GM18868 (cell line): Measurements from ENCODE around the gene PCNX4.

Source experiments
- ATAC-seq: cut with Tn5 transposase; IDR thresholded peaks from one replicate; pipeline ENCODE4 v1.9.1; 2021; ENCODE audit warnings: mild to moderate bottlenecking, moderate library complexity; ENCODE audit not compliant: unreplicated experiment

The PCNX4 gene

GRCh38 chr14:60101786-60102185 lies 10.1 kb downstream of the PCNX4 start:
- ATAC-seq = no peak

- ATAC-seq = no peak
Measured at GRCh38 chr14:60102389-60102788, 10.7 kb downstream of the PCNX4 start.

GRCh38 chr14:60106339-60106738 lies 14.6 kb downstream of the PCNX4 start:
- no peak for ATAC-seq

GRCh38 chr14:60107477-60107876 lies 15.8 kb downstream of the PCNX4 start:
- no peak for ATAC-seq

- ATAC-seq = no peak
Measured at GRCh38 chr14:60111732-60112131, 20.0 kb downstream of the PCNX4 start.

GRCh38 chr14:60114881-60115280 lies 23.2 kb downstream of the PCNX4 start:
- ATAC-seq = no peak

GRCh38 chr14:60116181-60116580 lies 24.5 kb downstream of the PCNX4 start:
- ATAC-seq = no peak

- no peak for ATAC-seq
Measured at GRCh38 chr14:60125918-60126317, 34.2 kb downstream of the PCNX4 start.

GRCh38 chr14:60133487-60133886 lies 41.8 kb downstream of the PCNX4 start:
- no peak for ATAC-seq

GRCh38 chr14:60134702-60135101 lies 43.0 kb downstream of the PCNX4 start:
- no peak for ATAC-seq

GRCh38 chr14:60151715-60152114 lies 60.0 kb downstream of the PCNX4 start:
- ATAC-seq = peak; percentile 97

GRCh38 chr14:60153991-60154390 lies 62.3 kb downstream of the PCNX4 start:
- no peak for ATAC-seq

- no peak for ATAC-seq
Measured at GRCh38 chr14:60154671-60155070, 62.9 kb downstream of the PCNX4 start.

- no peak for ATAC-seq
Measured at GRCh38 chr14:60160422-60160821, 68.7 kb downstream of the PCNX4 start.

GRCh38 chr14:60161196-60162107 lies 69.7 kb downstream of the PCNX4 start:
- ATAC-seq = no peak

GRCh38 chr14:60163693-60164092 lies 72.0 kb downstream of the PCNX4 start:
- no peak for ATAC-seq

- ATAC-seq = peak; percentile 18
Measured at GRCh38 chr14:60164404-60164711, 72.6 kb downstream of the PCNX4 start.

- ATAC-seq = peak; percentile 84
Measured at GRCh38 chr14:60164712-60165546, 73.2 kb downstream of the PCNX4 start, which contains the start of gene DHRS7. DHRS7 (minus strand) TSS chr14:60165398; CDS start chr14:60165309, 89 bp downstream.

- ATAC-seq = peak; percentile 7
Measured at GRCh38 chr14:60165547-60165876, 73.8 kb downstream of the PCNX4 start.

- ATAC-seq = no peak
Measured at GRCh38 chr14:60166142-60166541, 74.4 kb downstream of the PCNX4 start.

GRCh38 chr14:60169722-60170121 lies 78.0 kb downstream of the PCNX4 start:
- ATAC-seq = no peak

- ATAC-seq = no peak
Measured at GRCh38 chr14:60170948-60171347, 79.2 kb downstream of the PCNX4 start.
